Erythroblast (primary cell): ENCODE data around the gene WIPF3.

Experiments used
- GATA1 ChIP-seq: IDR thresholded peaks from 2 replicates; pipeline ENCODE4 v1.6.1; 2011; ENCODE audit warnings: low read depth, mild to moderate bottlenecking, control low read depth, low read length, moderate library complexity
- POLR2A ChIP-seq: IDR thresholded peaks from 2 replicates; pipeline ENCODE4 v1.6.1; 2011; ENCODE audit warnings: mild to moderate bottlenecking, low read length

GRCh38 chr7:29957521-29958310 lies 151.4 kb downstream of the WIPF3 start:
- TF ChIP-seq POLR2A (no peak), GATA1 (no peak)
